GM12865 (cell line): ENCODE data around the gene RBM27.
"Not testable (repeated sequence)": the region's sequence is repeated elsewhere in the genome, so short reads cannot be mapped to it uniquely, and the experiment has no call there.

Experiments
- DNase-seq: peaks from one replicate; pipeline ENCODE4 v3.0.0; 2010; ENCODE audit warnings: low read depth
- H3K4me3 ChIP-seq: 2 replicates; pipeline ENCODE4 v1.5.1; 2011; ENCODE audit warnings: mild to moderate bottlenecking, low read depth, low read length, control low read depth
- TF ChIP-seq, protein P1 (sequence below): IDR thresholded peaks from 2 replicates; pipeline ENCODE4 v1.5.1; 2011; ENCODE audit warnings: low read length, control low read depth, low read depth, inconsistent platforms; ENCODE audit not compliant: insufficient read depth; ENCODE audit errors: missing control alignments

RBM27 gene

GRCh38 chr5:146193285-146193684, 10.1 kb upstream of the RBM27 start:
- no peak for DNase-seq
- TF ChIP-seq, protein P1, sequence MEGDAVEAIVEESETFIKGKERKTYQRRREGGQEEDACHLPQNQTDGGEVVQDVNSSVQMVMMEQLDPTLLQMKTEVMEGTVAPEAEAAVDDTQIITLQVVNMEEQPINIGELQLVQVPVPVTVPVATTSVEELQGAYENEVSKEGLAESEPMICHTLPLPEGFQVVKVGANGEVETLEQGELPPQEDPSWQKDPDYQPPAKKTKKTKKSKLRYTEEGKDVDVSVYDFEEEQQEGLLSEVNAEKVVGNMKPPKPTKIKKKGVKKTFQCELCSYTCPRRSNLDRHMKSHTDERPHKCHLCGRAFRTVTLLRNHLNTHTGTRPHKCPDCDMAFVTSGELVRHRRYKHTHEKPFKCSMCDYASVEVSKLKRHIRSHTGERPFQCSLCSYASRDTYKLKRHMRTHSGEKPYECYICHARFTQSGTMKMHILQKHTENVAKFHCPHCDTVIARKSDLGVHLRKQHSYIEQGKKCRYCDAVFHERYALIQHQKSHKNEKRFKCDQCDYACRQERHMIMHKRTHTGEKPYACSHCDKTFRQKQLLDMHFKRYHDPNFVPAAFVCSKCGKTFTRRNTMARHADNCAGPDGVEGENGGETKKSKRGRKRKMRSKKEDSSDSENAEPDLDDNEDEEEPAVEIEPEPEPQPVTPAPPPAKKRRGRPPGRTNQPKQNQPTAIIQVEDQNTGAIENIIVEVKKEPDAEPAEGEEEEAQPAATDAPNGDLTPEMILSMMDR = no peak
- H3K4me3 ChIP-seq = no peak overlapping the region

- DNase-seq, H3K4me3 ChIP-seq: not testable (repeated sequence)
Observed at GRCh38 chr5:146194997-146195396, 8.4 kb upstream of the RBM27 start.

- H3K4me3 ChIP-seq = no peak overlapping the region
- no peak for DNase-seq
- TF ChIP-seq, protein P1 = no peak
Observed at GRCh38 chr5:146196459-146197048, 6.9 kb upstream of the RBM27 start.

DNA sequence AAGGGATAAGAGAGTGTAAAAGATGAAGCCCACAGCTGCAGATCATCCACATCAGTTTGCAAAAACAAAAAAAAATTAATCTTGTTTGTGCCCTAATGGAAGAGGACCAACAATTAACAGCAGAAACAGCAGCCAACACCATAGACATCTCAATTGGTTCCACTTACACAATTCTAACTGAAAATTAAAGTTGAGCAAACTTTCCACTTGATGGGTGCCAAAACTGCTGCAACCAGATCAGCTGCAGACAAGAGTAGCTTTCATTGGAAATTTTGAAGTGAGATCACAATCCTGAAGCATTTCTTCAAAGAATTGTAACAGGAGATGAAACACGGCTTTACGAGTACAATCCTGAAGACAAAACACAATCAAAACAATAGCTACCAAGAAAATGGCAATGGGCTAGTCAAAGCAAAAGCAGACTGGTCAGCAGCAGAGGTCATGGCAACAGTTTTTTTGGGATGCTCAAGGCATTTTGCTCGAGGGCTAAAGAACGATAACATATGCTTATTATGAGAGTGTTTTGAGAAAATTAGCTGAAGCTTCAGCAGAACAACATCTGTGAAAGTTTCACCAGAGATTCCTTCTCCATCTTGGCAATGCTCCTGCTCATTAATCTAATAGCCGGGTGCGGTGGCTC, 4.1 kb upstream of the RBM27 start:
- TF ChIP-seq, protein P1 = no peak
- DNase-seq = no peak
- H3K4me3 ChIP-seq = no peak overlapping the region

GRCh38 chr5:146201795-146202194, 1.6 kb upstream of the RBM27 start:
- not testable (repeated sequence) for DNase-seq, H3K4me3 ChIP-seq

DNA sequence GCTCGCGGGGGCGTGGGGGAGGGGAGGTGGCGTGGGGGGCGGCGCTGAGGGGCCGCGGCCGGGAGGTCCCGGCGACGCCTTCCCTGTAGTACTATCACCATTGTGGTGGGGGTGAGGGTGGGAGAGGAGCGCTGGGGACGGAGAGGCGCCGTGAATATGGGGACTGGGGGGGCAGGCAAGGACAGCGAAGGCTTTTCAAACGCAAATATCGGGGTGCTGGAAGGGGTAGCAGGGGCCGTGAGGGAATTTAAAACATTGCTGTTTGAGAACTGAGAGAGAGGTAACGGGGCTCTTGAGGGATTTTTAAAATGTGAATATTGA, 427 bp downstream of the RBM27 start:
- no peak for DNase-seq
- TF ChIP-seq, protein P1 = no peak
- H3K4me3 ChIP-seq = peak overlapping the region; percentile 93

DNA sequence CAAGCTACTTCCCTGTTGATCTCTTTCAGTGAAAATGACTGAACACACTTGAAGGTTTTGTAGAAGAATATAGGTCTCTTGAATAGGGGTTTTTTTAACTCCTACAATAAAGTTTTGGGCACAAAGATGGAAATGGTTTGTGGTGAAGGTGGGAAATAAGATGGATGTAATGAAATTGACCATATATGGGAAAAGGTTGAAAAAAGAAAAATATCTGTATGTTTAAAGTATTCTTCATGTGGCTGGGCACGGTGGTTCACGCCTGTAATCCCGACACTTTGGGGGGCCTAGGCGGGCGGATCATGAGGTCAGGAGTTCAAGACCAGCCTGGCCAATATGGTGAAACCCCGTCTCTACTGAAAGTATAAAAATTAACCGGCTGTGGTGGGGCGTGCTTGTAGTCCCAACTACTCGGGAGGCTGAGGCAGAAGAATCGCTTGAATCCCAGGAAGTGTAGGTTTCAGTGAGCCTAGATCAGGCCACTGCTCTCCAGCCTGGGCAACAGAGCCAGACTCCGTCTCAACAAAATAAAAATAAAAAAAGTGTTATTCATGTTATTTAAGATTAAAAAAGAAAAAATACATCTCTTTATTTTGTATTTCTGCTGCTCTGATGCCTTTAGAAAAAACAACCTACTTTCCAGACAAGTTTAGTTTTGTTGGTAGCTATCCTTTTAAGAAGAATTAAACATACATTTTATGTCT, 2.2 kb downstream of the RBM27 start:
- TF ChIP-seq, protein P1 = no peak
- peak; percentile 24 for DNase-seq
- peak overlapping the region; percentile 93 for H3K4me3 ChIP-seq

DNA sequence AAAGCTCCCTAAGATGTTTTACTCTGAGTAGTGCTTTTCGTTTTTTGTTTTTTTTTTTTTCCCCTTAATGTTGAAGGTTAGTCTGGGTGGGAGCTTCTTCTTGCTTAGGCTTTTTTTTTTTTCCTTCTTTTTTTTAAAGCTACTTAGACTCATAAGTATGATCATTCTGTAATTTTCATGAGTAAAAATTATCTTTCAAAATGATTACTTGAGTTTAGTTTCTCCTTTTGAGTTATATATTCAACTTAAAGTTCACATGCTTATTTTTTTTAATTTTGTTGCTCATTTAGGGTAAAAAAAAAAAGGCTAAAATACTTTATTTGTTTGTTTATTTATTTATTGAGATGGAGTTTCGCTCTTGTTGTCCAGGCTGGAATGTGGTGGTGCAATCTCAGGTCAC, 2.9 kb downstream of the RBM27 start:
- TF ChIP-seq, protein P1 = no peak
- DNase-seq = no peak
- peak overlapping the region; percentile 93 for H3K4me3 ChIP-seq
